ENCODE data around the gene SLC37A1. TPM values are rescaled to one million over a fixed set of nuclear protein-coding genes. Genes with fewer than 3 reads are reported as not detected.

The SLC37A1 gene
- total RNA-seq, 1 experiment from 2014 or later = 23.5 TPM

DNA sequence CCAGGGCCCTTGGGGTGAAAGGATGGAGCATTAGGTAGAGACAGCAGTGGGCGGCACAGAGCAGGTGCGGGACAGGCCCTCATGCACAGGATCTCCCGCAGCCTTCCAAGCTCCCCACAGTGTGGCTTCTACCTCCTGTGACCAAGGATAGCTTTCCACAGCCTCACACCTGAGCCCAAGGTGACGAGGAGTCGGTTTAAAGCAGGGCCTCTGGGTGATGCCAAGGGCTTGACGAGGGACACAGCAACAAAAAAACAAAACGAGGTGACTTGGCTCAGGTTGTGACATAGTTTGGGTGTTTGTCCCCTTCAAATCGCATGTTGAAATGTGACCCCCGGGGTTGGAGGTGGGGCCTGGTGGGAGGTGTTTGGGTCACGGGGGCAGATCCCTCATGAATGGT lies 32.9 kb upstream of the SLC37A1 start:
- Histone ChIP-seq H3K27me3 (ENCODE audit: insufficient read depth, low read depth) (no peaks in the 10 kb centered on the region), H3K4me2 (no peak overlapping the region), H3K9me3 (ENCODE audit: insufficient read depth, low read depth) (no peaks in the 10 kb centered on the region), H3K79me2 (ENCODE audit: low read depth) (no peaks in the 10 kb centered on the region), H3K4me3 (no peak overlapping the region), H4K20me1 (ENCODE audit: insufficient read depth) (no peaks in the 10 kb centered on the region), H2AFZ (no peak overlapping the region), H3K9me2 (ENCODE audit: insufficient read depth) (no peaks in the 10 kb centered on the region), H3K36me3 (ENCODE audit: low read depth) (no peaks in the 10 kb centered on the region), H3K4me1 (replicated peaks; ENCODE audit: insufficient read depth) (peaks cover 9% of the 10 kb centered on the region; the same call in 1 of the 2 replicates), H3F3A (ENCODE audit: insufficient read depth, low read depth) (peaks cover 6% of the 10 kb centered on the region), H3K27ac (no peak overlapping the region)
- POLR2A ChIA-PET (ENCODE audit: unreplicated experiment) = no interaction called here
- BruUV-seq (replicated peaks) = no TSS peak
- CTCF ChIA-PET = no interaction called here
- TF ChIP-seq, protein P1, sequence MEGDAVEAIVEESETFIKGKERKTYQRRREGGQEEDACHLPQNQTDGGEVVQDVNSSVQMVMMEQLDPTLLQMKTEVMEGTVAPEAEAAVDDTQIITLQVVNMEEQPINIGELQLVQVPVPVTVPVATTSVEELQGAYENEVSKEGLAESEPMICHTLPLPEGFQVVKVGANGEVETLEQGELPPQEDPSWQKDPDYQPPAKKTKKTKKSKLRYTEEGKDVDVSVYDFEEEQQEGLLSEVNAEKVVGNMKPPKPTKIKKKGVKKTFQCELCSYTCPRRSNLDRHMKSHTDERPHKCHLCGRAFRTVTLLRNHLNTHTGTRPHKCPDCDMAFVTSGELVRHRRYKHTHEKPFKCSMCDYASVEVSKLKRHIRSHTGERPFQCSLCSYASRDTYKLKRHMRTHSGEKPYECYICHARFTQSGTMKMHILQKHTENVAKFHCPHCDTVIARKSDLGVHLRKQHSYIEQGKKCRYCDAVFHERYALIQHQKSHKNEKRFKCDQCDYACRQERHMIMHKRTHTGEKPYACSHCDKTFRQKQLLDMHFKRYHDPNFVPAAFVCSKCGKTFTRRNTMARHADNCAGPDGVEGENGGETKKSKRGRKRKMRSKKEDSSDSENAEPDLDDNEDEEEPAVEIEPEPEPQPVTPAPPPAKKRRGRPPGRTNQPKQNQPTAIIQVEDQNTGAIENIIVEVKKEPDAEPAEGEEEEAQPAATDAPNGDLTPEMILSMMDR (conservative IDR thresholded peaks at IDR 0.05) = no peak
- no peak for TF ChIP-seq EZH2 (IDR thresholded peaks at IDR 0.05; ENCODE audit: low read depth)
- no peak for DNase-seq
- intact Hi-C loops (cut with micrococcal nuclease; ENCODE audit: unreplicated experiment) = no loop called here

DNA sequence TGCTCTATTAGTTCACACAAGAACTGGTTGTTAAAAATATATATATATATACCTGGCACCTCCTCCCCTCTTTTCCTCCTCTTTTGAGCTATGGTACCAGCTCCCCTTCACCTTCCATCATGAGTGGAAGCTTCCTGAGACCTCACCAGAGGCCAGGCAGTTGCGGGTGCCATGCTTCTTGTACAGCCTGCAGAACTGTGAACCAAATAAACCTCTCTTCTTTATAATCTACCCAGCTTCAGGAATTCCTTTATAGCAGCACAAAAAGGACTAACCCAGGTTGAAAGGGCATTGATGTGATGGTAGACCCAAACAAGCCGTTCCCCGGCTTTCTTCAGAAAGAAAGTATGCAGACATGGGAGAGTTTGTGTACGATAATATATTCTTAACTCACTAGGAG lies 32.5 kb upstream of the SLC37A1 start:
- no peak overlapping the region for H3K4me2 ChIP-seq
- no peak overlapping the region for H2AFZ ChIP-seq
- no peak for DNase-seq
- peaks cover 6% of the 10 kb centered on the region for H3F3A ChIP-seq (ENCODE audit: insufficient read depth, low read depth)
- no peak overlapping the region for H3K4me3 ChIP-seq
- intact Hi-C loops (cut with micrococcal nuclease; ENCODE audit: unreplicated experiment) = no loop called here
- H3K9me2 ChIP-seq (ENCODE audit: insufficient read depth) = no peaks in the 10 kb centered on the region
- no peak overlapping the region for H3K27ac ChIP-seq
- TF ChIP-seq EZH2 (IDR thresholded peaks at IDR 0.05; ENCODE audit: low read depth) = no peak
- TF ChIP-seq, protein P1 (conservative IDR thresholded peaks at IDR 0.05) = no peak
- no peaks in the 10 kb centered on the region for H3K9me3 ChIP-seq (ENCODE audit: insufficient read depth, low read depth)
- peaks cover 9% of the 10 kb centered on the region; the same call in 1 of the 2 replicates for H3K4me1 ChIP-seq (replicated peaks; ENCODE audit: insufficient read depth)
- H3K36me3 ChIP-seq (ENCODE audit: low read depth) = no peaks in the 10 kb centered on the region
- ChIA-PET CTCF (no interaction called here), POLR2A (ENCODE audit: unreplicated experiment) (no interaction called here)
- no peaks in the 10 kb centered on the region for H3K79me2 ChIP-seq (ENCODE audit: low read depth)
- no peaks in the 10 kb centered on the region for H4K20me1 ChIP-seq (ENCODE audit: insufficient read depth)
- H3K27me3 ChIP-seq (ENCODE audit: insufficient read depth, low read depth) = no peaks in the 10 kb centered on the region
- BruUV-seq (replicated peaks) = no TSS peak

DNA sequence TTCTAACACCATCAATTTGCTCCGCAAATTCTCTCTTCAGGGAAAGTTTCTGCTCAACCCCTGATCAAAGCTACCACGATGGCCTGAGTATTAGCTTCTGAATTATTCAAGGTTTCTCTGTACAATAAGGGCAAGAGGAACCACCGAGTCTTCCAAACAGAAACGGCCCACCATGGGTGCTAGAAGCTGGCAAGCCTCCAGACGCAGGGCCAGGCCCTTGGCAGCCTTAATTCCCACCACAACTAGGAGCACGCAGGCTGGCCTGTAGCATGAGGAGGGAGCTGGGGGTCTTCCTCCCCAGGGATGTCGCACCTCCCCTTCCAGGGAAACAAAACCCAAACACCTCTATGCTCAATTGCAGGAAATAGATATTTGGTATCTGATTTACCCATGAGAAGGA lies 28.7 kb upstream of the SLC37A1 start:
- intact Hi-C loops (cut with micrococcal nuclease; ENCODE audit: unreplicated experiment) = no loop called here
- ChIA-PET POLR2A (ENCODE audit: unreplicated experiment) (no interaction called here), CTCF (no interaction called here)
- Histone ChIP-seq H3K27ac (no peak overlapping the region), H3K9me2 (ENCODE audit: insufficient read depth) (no peaks in the 10 kb centered on the region), H3F3A (ENCODE audit: insufficient read depth, low read depth) (peaks cover 6% of the 10 kb centered on the region), H2AFZ (no peak overlapping the region), H3K79me2 (ENCODE audit: low read depth) (no peaks in the 10 kb centered on the region), H4K20me1 (ENCODE audit: insufficient read depth) (no peaks in the 10 kb centered on the region), H3K4me3 (no peak overlapping the region), H3K27me3 (ENCODE audit: insufficient read depth, low read depth) (no peaks in the 10 kb centered on the region), H3K4me2 (no peak overlapping the region), H3K9me3 (ENCODE audit: insufficient read depth, low read depth) (no peaks in the 10 kb centered on the region), H3K4me1 (replicated peaks; ENCODE audit: insufficient read depth) (peaks cover 9% of the 10 kb centered on the region; the same call in 1 of the 2 replicates), H3K36me3 (ENCODE audit: low read depth) (no peaks in the 10 kb centered on the region)
- no peak for DNase-seq
- TF ChIP-seq EZH2 (IDR thresholded peaks at IDR 0.05; ENCODE audit: low read depth) = no peak
- TF ChIP-seq, protein P1 (conservative IDR thresholded peaks at IDR 0.05) = no peak
- BruUV-seq (replicated peaks) = no TSS peak
